Lower lobe of right lung (tissue), 2 donors: ENCODE measurements around the gene MRPS22. TPM values are rescaled to one million over a fixed set of nuclear protein-coding genes. Genes with fewer than 3 reads are reported as not detected.
"Not testable (repeated sequence)": the region's sequence is repeated elsewhere in the genome, so short reads cannot be mapped to it uniquely, and the experiment has no call there.

ENCODE experiments used
- ATAC-seq, 2 donors: fragments of 200-7000 bp; cut with Tn5 transposase; one replicate each; pipeline ENCODE4 v1.9.1; 2020 to 2022; ENCODE audit warnings: mild to moderate bottlenecking in 2 of 2, moderate library complexity in 2 of 2
- DNase-seq: peaks from one replicate; pipeline ENCODE4 v3.0.0-alpha.2; 2020
- H3K27ac ChIP-seq: fragments of 200-600 bp; one replicate; pipeline ENCODE4 v1.8.0; 2022
- H3K27me3 ChIP-seq: fragments of 200-600 bp; one replicate; pipeline ENCODE4 v1.8.0; 2022; ENCODE audit warnings: low read depth
- H3K36me3 ChIP-seq: fragments of 200-600 bp; one replicate; pipeline ENCODE4 v1.8.0; 2022; ENCODE audit warnings: mild to moderate bottlenecking
- H3K4me1 ChIP-seq: fragments of 200-600 bp; one replicate; pipeline ENCODE4 v1.8.0; 2022
- H3K4me3 ChIP-seq: fragments of 200-600 bp; one replicate; pipeline ENCODE4 v1.8.0; 2022; ENCODE audit warnings: mild to moderate bottlenecking
- H3K9me3 ChIP-seq: fragments of 200-600 bp; one replicate; pipeline ENCODE4 v1.8.0; 2022
- CTCF ChIP-seq: fragments of 200-600 bp; IDR thresholded peaks from one replicate; pipeline ENCODE4 v1.8.0; 2022; ENCODE audit warnings: antibody characterized with exemption, mild to moderate bottlenecking
- intact Hi-C: fragments of 100-400 bp; cut with DNase I; formaldehyde crosslinking; loops from one replicate; pipeline ENCODE4 v1.11.0; 2022
- total RNA-seq: library from RNA; stranded (reverse); fragmentation: NEBNext Ultra II Directional; extraction: Animal tissue kit (Norgen Biotek cat#: 25700); gene quantifications from one replicate; pipeline ENCODE4 v1.2.1, GENCODE V29; 2021
- donor health status: DM: no; HTN: yes; CAD: no; lungs with severe emphysema.

Gene MRPS22
- total RNA-seq, 1 donor from 2014 or later: 35.6 TPM

- no peak for ATAC-seq
- TF ChIP-seq CTCF: no peak
- H3K4me1 ChIP-seq: peaks cover 6% of the 10 kb centered on the region
- H3K9me3 ChIP-seq: no peaks in the 10 kb centered on the region
- no peak overlapping the region for H3K27ac ChIP-seq
- intact Hi-C loops: loop anchor here (5.0 kb wide), 1 partner anchor 215 kb away; no protein-coding TSS in a partner anchor
- DNase-seq: no peak
- peaks cover 25% of the 10 kb centered on the region for H3K27me3 ChIP-seq
- no peak overlapping the region for H3K4me3 ChIP-seq
- H3K36me3 ChIP-seq: no peaks in the 10 kb centered on the region
These were observed 16.6 kb upstream of the MRPS22 start for GRCh38 chr3:139327231-139327630.

- Histone ChIP-seq H3K4me3 (no peak overlapping the region), H3K9me3 (no peaks in the 10 kb centered on the region), H3K27ac (no peak overlapping the region), H3K4me1 (peaks cover 6% of the 10 kb centered on the region), H3K36me3 (no peaks in the 10 kb centered on the region), H3K27me3 (peaks cover 26% of the 10 kb centered on the region)
- intact Hi-C loops: loop anchor here (5.0 kb wide), 1 partner anchor 216 kb away; no protein-coding TSS in a partner anchor
- DNase-seq: no peak
- ATAC-seq: no peak
- no peak for TF ChIP-seq CTCF
These were observed 16.0 kb upstream of the MRPS22 start for GRCh38 chr3:139327861-139328260.

GRCh38 chr3:139328356-139328755 is 15.5 kb upstream of the MRPS22 start:
- H3K4me3 ChIP-seq: no peak overlapping the region
- DNase-seq: no peak
- no peak for ATAC-seq
- intact Hi-C loops: loop anchor here (5.0 kb wide), 1 partner anchor 216 kb away; no protein-coding TSS in a partner anchor
- H3K4me1 ChIP-seq: peaks cover 6% of the 10 kb centered on the region
- H3K27me3 ChIP-seq: peaks cover 26% of the 10 kb centered on the region
- no peaks in the 10 kb centered on the region for H3K9me3 ChIP-seq
- H3K27ac ChIP-seq: no peak overlapping the region
- no peaks in the 10 kb centered on the region for H3K36me3 ChIP-seq
- no peak for TF ChIP-seq CTCF

DNA sequence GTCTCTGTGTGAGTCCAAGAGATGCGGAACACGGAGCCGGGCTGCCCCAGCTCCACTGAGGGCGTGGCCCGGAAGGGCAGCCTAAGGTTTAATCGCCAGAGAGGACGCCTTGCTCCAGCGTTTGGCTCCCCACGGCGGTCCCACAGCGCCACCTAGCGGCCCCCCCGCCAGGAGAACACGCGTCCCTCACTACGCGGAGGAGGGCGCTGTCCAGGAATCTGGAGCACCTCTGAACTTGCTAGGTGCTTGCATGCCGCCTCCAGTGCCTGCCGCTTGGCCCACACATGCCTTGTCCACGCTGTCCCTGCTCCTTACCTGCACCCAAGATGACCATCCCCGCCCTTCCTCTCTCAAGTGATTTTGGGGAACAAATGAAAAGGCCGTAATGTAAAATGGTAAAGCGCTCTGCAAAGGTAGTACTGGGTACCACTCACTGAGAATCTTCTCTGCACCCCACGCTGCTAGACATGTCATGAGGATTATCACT is 14.4 kb upstream of the MRPS22 start:
- DNase-seq: peak; percentile 92
- Histone ChIP-seq H3K9me3 (no peaks in the 10 kb centered on the region), H3K4me3 (peak overlapping the region; percentile 17), H3K27ac (no peak overlapping the region), H3K36me3 (no peaks in the 10 kb centered on the region), H3K4me1 (peaks cover 6% of the 10 kb centered on the region), H3K27me3 (peaks cover 26% of the 10 kb centered on the region)
- intact Hi-C loops: loop anchor here (5.0 kb wide), 1 partner anchor 217 kb away; no protein-coding TSS in a partner anchor
- ATAC-seq: peak; percentile 98 to 99
- peak; percentile 99 for TF ChIP-seq CTCF

- Histone ChIP-seq H3K9me3 (no peaks in the 10 kb centered on the region), H3K4me1 (peaks cover 6% of the 10 kb centered on the region), H3K27me3 (peaks cover 26% of the 10 kb centered on the region), H3K27ac (no peak overlapping the region), H3K4me3 (no peak overlapping the region), H3K36me3 (no peaks in the 10 kb centered on the region)
- intact Hi-C loops: no loop called here
- no peak for TF ChIP-seq CTCF
- DNase-seq (no peak), ATAC-seq (no peak)
These were observed 11.7 kb upstream of the MRPS22 start for GRCh38 chr3:139332092-139332491.

DNA sequence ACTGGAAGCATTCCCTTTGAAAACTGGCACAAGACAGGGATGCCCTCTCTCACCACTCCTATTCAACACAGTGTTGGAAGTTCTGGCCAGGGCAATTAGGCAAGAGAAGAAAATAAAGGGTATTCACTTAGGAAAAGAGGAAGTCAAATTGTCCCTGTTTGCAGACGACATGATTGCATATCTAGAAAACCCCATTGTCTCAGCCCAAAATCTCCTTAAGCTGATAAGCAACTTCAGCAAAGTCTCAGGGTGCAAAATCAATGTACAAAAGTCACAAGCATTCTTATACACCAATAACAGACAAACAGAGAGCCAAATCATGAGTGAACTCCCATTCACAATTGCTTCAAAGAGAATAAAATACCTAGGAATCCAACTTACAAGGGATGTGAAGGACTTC is 9.1 kb upstream of the MRPS22 start:
- H3K27ac ChIP-seq, ATAC-seq, intact Hi-C loops, H3K9me3 ChIP-seq, H3K4me3 ChIP-seq, H3K36me3 ChIP-seq, DNase-seq, H3K4me1 ChIP-seq: not testable (repeated sequence)
- H3K27me3 ChIP-seq: peaks cover 25% of the 10 kb centered on the region
